Effector memory CD4-positive, alpha-beta T cell (primary cell): ENCODE measurements around the gene PRKCE.

Source experiments
- DNase-seq, 3 donors: peaks; one replicate each; pipeline ENCODE4 v3.0.0-alpha.2; 2020
- H3K27ac ChIP-seq: 2 replicates; pipeline ENCODE4 v1.7.0; 2013; ENCODE audit warnings: mild to moderate bottlenecking, low read length, moderate library complexity; ENCODE audit not compliant: insufficient read depth, poor library complexity, severe bottlenecking
- H3K27me3 ChIP-seq: replicated peaks from 2 replicates; pipeline ENCODE4 v1.7.0; 2013; ENCODE audit warnings: mild to moderate bottlenecking, low read length; ENCODE audit not compliant: insufficient read depth, control insufficient read depth, poor library complexity, severe bottlenecking
- H3K36me3 ChIP-seq: 2 replicates; pipeline ENCODE4 v1.7.0; 2013; ENCODE audit warnings: mild to moderate bottlenecking, low read length, moderate library complexity; ENCODE audit not compliant: control insufficient read depth, insufficient read depth
- H3K4me1 ChIP-seq: 2 replicates; pipeline ENCODE4 v1.7.0; 2013; ENCODE audit warnings: low read length, mild to moderate bottlenecking; ENCODE audit not compliant: control insufficient read depth, insufficient read depth, poor library complexity, severe bottlenecking
- H3K4me3 ChIP-seq: 2 replicates; pipeline ENCODE4 v1.7.0; 2013; ENCODE audit warnings: low read length, low read depth, mild to moderate bottlenecking; ENCODE audit not compliant: insufficient read depth, poor library complexity, severe bottlenecking
- H3K9me3 ChIP-seq: 2 replicates; pipeline ENCODE4 v1.7.0; 2013; ENCODE audit warnings: mild to moderate bottlenecking, low read length, moderate library complexity; ENCODE audit not compliant: control insufficient read depth

The PRKCE gene

DNA sequence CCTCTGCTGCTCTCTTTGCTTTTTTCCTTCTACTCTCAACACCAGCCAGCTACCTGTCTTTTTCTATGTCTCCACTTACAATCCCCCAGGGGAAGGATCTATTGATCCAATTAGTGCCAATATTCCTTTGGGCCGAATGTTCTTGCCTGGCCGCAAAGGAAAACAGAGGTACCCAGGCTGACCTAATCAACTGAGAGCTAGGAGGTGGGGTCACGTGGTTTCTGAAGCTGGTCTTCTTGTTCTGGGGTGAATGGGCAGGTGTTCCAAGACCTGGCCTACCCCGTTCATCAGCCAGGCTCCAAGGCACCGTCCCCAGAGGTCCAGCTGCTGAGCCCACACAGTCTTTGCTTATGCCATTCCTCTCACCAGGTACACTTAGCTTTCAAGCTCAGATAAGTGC, 580.2 kb downstream of the PRKCE start:
- Histone ChIP-seq H3K9me3 (no peaks in the 10 kb centered on the region), H3K4me1 (peaks cover 10% of the 10 kb centered on the region), H3K27ac (no peak overlapping the region), H3K27me3 (no peaks in the 10 kb centered on the region), H3K4me3 (no peak overlapping the region), H3K36me3 (no peaks in the 10 kb centered on the region)
- DNase-seq: no peak

DNA sequence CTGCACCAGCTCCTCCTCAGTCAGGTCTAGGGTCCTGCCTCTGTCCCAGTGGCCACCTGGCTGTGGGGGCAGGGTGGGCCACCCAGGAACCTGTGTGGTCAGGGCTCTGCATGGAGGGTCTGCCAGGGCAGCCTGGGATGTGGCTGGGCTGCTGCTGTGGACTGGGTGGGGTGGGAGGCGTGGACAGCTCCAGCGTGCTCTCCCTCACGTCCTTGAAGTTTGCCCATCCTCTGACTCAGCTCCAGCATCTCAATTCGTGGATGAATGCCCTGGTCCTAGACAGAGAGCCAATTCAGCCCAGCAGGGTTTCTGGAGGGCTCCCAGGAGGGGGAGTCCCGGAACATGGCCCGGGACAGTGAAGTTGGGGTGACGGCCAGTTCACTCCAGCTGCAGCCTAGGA, 581.4 kb downstream of the PRKCE start:
- Histone ChIP-seq H3K4me3 (no peak overlapping the region), H3K27ac (no peak overlapping the region), H3K36me3 (no peaks in the 10 kb centered on the region), H3K9me3 (no peaks in the 10 kb centered on the region), H3K4me1 (peaks cover 10% of the 10 kb centered on the region), H3K27me3 (no peaks in the 10 kb centered on the region)
- no peak for DNase-seq

DNA sequence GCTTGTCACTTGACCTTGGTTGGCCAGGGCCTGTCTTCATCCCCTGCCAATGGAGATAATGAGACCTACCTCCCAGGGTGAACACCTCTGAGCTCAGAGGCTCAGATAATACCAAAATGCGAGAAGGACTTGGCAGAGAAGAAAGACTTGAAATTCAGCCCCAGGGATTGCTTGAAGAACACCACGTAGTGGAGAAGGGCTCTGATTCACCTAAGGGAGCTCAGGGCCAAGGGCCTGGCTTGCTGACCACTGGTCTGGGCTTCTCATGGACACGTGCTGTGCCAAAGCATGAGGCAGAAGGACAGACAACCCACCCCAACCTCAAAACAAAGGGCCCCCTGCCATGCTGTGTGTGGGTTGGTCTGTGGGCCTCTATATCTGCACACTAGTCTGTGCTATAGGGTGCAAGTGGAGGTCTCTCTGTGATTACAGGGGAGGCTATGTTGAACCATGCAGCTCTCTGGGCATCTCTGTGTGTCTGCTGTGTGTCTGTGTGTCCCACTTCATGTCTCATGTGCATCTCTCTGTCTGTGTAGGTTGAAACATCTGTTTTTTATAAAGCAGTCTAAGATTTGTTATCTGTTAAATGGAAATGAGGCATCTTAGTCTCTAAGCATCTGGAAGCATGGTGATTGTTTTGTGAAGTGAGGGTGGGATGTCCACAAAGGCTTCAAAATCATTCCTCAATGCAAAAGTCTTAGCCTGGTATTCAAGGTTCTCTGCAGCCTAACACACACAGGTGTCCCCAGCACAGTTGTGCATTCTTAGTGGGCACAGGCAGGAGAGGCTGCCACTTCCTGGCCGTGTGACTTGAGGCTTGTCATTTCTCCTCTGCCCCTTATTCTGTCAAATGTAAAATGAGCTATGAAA, 584.8 kb downstream of the PRKCE start:
- no peak for DNase-seq

DNA sequence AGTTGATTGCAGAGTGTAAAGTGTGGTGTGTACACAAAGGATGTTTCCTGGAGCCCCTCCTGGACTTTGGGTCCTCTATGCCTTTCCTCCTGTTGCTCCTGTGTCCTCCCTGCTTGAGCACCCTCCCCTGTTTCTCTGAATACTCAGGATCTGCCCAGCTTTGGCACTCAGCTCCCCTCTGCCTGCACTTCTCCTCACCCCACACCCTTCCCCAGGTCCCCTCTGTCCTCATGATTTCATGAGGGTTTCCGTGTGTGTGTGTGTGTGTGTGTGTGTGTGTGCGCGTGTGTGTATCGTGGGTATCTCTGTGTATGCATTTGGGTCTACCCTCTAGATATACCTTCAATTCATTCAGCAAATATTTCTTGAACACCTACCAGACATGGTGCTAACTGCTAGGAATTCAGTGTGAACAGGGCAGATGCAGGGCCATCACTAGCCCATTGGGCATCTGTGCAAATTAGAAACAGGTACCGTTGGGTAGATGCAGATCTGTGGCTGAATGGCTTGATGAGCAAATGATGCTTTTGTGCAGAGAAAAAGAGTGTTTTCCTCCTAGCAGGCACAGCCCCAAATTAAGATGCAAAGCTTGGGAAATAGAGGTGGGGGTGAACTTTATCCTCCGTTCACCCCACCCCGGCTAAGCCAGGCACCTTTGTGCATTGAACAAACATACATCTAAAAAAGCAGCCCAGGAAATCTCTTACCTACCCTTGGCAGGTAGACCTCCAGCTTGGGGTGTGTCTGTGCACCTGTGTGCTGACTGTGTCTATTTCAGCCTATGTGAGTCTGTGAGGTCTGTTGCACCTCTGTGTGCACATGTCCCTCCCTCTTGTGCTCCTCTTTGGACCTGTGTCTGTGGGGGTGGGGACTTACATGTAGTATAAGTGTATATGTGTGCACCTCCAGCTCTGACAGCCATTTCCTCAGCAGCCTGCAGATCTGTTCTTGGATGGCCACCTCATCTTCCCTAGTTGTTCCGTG, 585.7 kb downstream of the PRKCE start:
- no peaks in the 10 kb centered on the region for H3K9me3 ChIP-seq
- H3K36me3 ChIP-seq: no peaks in the 10 kb centered on the region
- no peak overlapping the region for H3K27ac ChIP-seq
- H3K4me1 ChIP-seq: peaks cover 7% of the 10 kb centered on the region
- no peak for DNase-seq
- H3K27me3 ChIP-seq: no peaks in the 10 kb centered on the region
- no peak overlapping the region for H3K4me3 ChIP-seq

More for the DNA sequence above, 584.8 kb downstream of the PRKCE start:
- Histone ChIP-seq H3K4me1 (peaks cover 7% of the 10 kb centered on the region), H3K36me3 (no peaks in the 10 kb centered on the region), H3K4me3 (no peak overlapping the region), H3K9me3 (no peaks in the 10 kb centered on the region), H3K27ac (no peak overlapping the region), H3K27me3 (no peaks in the 10 kb centered on the region)
